Activated CD8-positive, alpha-beta T cell treated with anti-CD3 and anti-CD28 coated beads, Interleukin-2, amount 10 ng/mL, durations not matched to agents 7 days and 5 days (primary cell): ENCODE results near the gene B3GAT2. TPM values are rescaled to one million over a fixed set of nuclear protein-coding genes. Genes with fewer than 3 reads are reported as not detected.

Experiments
- ATAC-seq: fragments of 150-1000 bp; cut with Tn5 transposase; one replicate; pipeline ENCODE4 v1.10.0; 2021; ENCODE audit warnings: moderate library complexity
- CTCF ChIA-PET: fragments of 350-600 bp; sonication (Branson Sonifier 250); formaldehyde crosslinking; loops from one replicate; lab custom pipeline; 2021; ENCODE audit warnings: antibody characterized with exemption; lab: Charles Lee
- POLR2A ChIA-PET: fragments of 350-600 bp; sonication (Branson Sonifier 250); formaldehyde crosslinking; loops from one replicate; lab custom pipeline; 2021; ENCODE audit warnings: antibody characterized with exemption; lab: Charles Lee
- DNase-seq: peaks from one replicate; pipeline ENCODE4 v3.0.0-alpha.2; 2020
- H3K27ac Mint-ChIP-seq: one replicate; pipeline ENCODE4 v1.8.0; 2021; ENCODE audit warnings: mild to moderate bottlenecking, mixed read lengths
- H3K27me3 Mint-ChIP-seq: one replicate; pipeline ENCODE4 v1.8.0; 2021; ENCODE audit warnings: low read depth, mixed read lengths
- H3K36me3 Mint-ChIP-seq: one replicate; pipeline ENCODE4 v1.8.0; 2021; ENCODE audit warnings: low read depth, mixed read lengths
- H3K4me1 Mint-ChIP-seq: one replicate; pipeline ENCODE4 v1.8.0; 2021; ENCODE audit warnings: low read depth, mixed read lengths
- H3K4me3 Mint-ChIP-seq: one replicate; pipeline ENCODE4 v1.8.0; 2021; ENCODE audit warnings: mild to moderate bottlenecking, mixed read lengths
- H3K9me3 Mint-ChIP-seq: one replicate; pipeline ENCODE4 v1.8.0; 2022; ENCODE audit warnings: mixed read lengths; ENCODE audit not compliant: insufficient read depth
- total RNA-seq, 2 experiments: library from RNA; stranded (reverse); gene quantifications; one replicate each; pipeline ENCODE4 v1.2.3, GENCODE V29; 2021

The B3GAT2 gene, protein sequence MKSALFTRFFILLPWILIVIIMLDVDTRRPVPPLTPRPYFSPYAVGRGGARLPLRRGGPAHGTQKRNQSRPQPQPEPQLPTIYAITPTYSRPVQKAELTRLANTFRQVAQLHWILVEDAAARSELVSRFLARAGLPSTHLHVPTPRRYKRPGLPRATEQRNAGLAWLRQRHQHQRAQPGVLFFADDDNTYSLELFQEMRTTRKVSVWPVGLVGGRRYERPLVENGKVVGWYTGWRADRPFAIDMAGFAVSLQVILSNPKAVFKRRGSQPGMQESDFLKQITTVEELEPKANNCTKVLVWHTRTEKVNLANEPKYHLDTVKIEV
- under 1 TPM in 1 of 2 experiments, not detected in 1; 0.05 TPM for total RNA-seq

GRCh38 chr6:70956451-70957283 is at the start of gene B3GAT2:
Gene B3GAT2, minus strand, starts transcription at chr6:70957060. Its CDS starts 631 bp downstream, at chr6:70956429.
- POLR2A ChIA-PET: no interaction called here
- no peak within 1 kb of the TSS for H3K27ac Mint-ChIP-seq
- H3K4me3 Mint-ChIP-seq: peak within 1 kb of the TSS; percentile 70
- H3K27me3 Mint-ChIP-seq: peaks cover 72% of the 10 kb centered on the region
- ATAC-seq (peak; percentile 16), DNase-seq (no peak)
- CTCF ChIA-PET: interaction anchor here (0.9 to 2.6 kb wide), 17 partner anchors 10 to 736 kb away, joined by 3 to 32 read pairs (median 4); no protein-coding TSS in a partner anchor
- peaks cover 15% of the 10 kb centered on the region for H3K4me1 Mint-ChIP-seq
- H3K36me3 Mint-ChIP-seq: no peaks in the 10 kb centered on the region
- H3K9me3 Mint-ChIP-seq: no peaks in the 10 kb centered on the region

DNA sequence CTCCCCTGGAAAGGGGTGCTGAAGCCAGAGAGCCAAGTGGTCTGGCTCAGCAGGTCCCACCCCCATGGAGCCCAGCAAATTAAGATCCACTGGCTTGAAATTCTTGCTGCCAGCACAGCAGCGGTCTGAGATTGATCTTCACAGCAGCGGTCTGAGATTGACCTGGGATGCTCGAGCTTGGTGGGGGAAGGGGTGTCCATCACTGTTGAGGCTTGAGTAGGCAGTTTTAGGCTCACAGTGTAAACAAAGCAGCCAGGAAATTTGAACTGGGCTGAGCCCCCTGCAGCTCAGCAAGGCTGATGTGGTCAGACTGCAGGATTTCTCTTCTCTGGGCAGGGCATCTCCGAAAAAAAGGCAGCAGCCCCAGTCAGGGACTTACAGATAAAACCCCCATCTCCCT is 41.3 kb upstream of the B3GAT2 start:
- Mint-ChIP-seq H3K36me3 (no peaks in the 10 kb centered on the region), H3K27me3 (peaks cover 4% of the 10 kb centered on the region), H3K27ac (no peak overlapping the region), H3K4me1 (no peaks in the 10 kb centered on the region), H3K9me3 (no peaks in the 10 kb centered on the region), H3K4me3 (no peak overlapping the region)
- ChIA-PET POLR2A (no interaction called here), CTCF (no interaction called here)
- ATAC-seq (no peak), DNase-seq (no peak)

DNA sequence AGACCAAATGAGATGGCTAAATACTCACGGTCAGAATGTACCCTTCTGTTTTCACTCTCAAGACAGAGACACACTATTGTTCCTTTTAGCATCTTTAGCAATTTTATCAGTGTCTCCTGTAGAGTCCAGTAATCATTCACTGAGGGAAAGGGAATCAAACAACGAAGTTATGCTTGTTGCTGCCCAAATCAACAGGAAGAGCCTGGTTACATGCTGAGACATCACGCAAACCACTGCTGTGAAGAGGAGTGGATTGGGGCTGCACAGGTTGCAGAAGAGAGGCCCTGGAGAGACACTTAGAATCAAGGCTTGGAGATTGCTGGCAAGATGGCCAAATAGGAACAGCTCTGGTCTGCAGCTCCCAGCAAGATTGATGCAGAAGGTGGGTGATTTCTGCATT is 40.5 kb upstream of the B3GAT2 start:
- no peak overlapping the region for H3K4me3 Mint-ChIP-seq
- no peak overlapping the region for H3K27ac Mint-ChIP-seq
- H3K4me1 Mint-ChIP-seq: no peaks in the 10 kb centered on the region
- no peaks in the 10 kb centered on the region for H3K36me3 Mint-ChIP-seq
- POLR2A ChIA-PET: no interaction called here
- CTCF ChIA-PET: no interaction called here
- DNase-seq (no peak), ATAC-seq (no peak)
- peaks cover 4% of the 10 kb centered on the region for H3K27me3 Mint-ChIP-seq
- no peaks in the 10 kb centered on the region for H3K9me3 Mint-ChIP-seq

- CTCF ChIA-PET: interaction anchor here (0.5 kb wide), 1 partner anchor 123 kb away, joined by 3 read pairs; no protein-coding TSS in a partner anchor
- ATAC-seq: no peak
- Mint-ChIP-seq H3K27ac (no peak overlapping the region), H3K4me3 (no peak overlapping the region), H3K9me3 (no peaks in the 10 kb centered on the region), H3K27me3 (peaks cover 4% of the 10 kb centered on the region), H3K36me3 (no peaks in the 10 kb centered on the region), H3K4me1 (no peaks in the 10 kb centered on the region)
- POLR2A ChIA-PET: no interaction called here
- no peak for DNase-seq
Observed at GRCh38 chr6:70996106-70996505, 39.2 kb upstream of the B3GAT2 start.

GRCh38 chr6:70995411-70995810 is 38.6 kb upstream of the B3GAT2 start:
- ATAC-seq (no peak), DNase-seq (no peak)
- Mint-ChIP-seq H3K36me3 (no peaks in the 10 kb centered on the region), H3K27ac (no peak overlapping the region), H3K4me1 (no peaks in the 10 kb centered on the region), H3K9me3 (no peaks in the 10 kb centered on the region), H3K27me3 (peaks cover 4% of the 10 kb centered on the region), H3K4me3 (no peak overlapping the region)
- ChIA-PET POLR2A (no interaction called here), CTCF (interaction anchor here (0.5 kb wide), 1 partner anchor 122 kb away, joined by 3 read pairs; no protein-coding TSS in a partner anchor)

GRCh38 chr6:70991253-70991652 is 34.4 kb upstream of the B3GAT2 start:
- peaks cover 7% of the 10 kb centered on the region for H3K27me3 Mint-ChIP-seq
- DNase-seq: no peak
- CTCF ChIA-PET: no interaction called here

DNA sequence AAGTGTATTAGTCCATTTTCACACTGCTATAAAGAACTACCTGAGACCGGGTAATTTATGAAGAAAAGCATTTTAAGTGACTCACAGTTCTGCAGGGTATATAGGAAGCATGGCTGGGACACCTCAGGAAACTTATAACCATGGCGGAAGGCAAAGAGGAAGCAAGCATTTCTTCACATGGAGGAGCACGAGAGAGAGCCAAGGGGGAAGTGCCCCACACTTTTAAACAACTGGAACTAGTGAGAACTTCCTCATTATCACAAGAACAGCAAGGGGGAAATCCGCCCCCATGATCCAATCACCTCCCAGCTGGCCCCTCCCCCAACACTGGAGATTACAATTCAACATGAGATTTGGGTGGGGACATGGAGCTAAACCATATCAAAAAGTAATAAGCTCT is 28.3 kb upstream of the B3GAT2 start:
- H3K4me1 Mint-ChIP-seq: no peaks in the 10 kb centered on the region
- no peak for DNase-seq
- no peak overlapping the region for H3K27ac Mint-ChIP-seq
- no peaks in the 10 kb centered on the region for H3K36me3 Mint-ChIP-seq
- ChIA-PET POLR2A (no interaction called here), CTCF (no interaction called here)
- ATAC-seq: no peak
- H3K4me3 Mint-ChIP-seq: no peak overlapping the region
- H3K27me3 Mint-ChIP-seq: peaks cover 5% of the 10 kb centered on the region
- H3K9me3 Mint-ChIP-seq: no peaks in the 10 kb centered on the region

More at GRCh38 chr6:70991253-70991652, 34.4 kb upstream of the B3GAT2 start:
- H3K27ac Mint-ChIP-seq: no peak overlapping the region
- ATAC-seq: no peak
- H3K4me1 Mint-ChIP-seq: no peaks in the 10 kb centered on the region
- no peaks in the 10 kb centered on the region for H3K36me3 Mint-ChIP-seq
- H3K4me3 Mint-ChIP-seq: no peak overlapping the region
- POLR2A ChIA-PET: no interaction called here
- no peaks in the 10 kb centered on the region for H3K9me3 Mint-ChIP-seq

DNA sequence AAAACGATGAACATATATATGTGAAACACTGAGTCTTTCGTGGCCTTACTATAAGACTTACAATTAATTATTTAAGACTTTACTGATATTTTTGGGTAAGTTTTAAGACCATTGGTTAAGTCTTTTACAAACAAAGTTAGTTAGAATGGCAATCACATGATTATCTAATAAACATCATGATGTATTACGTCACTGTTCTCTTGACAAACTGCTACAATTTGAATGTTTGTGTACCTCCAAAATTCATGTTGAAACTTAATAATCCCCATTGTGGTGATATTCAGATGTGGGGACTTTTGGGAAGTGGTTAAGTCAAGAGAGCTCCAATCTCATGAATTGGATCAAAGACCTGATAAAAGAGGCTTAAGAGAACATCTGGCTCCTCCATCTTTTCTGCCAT is 25.9 kb upstream of the B3GAT2 start:
- H3K9me3 Mint-ChIP-seq: no peaks in the 10 kb centered on the region
- POLR2A ChIA-PET: no interaction called here
- CTCF ChIA-PET: no interaction called here
- ATAC-seq (no peak), DNase-seq (no peak)
- H3K36me3 Mint-ChIP-seq: no peaks in the 10 kb centered on the region
- peaks cover 2% of the 10 kb centered on the region for H3K27me3 Mint-ChIP-seq
- H3K4me3 Mint-ChIP-seq: no peak overlapping the region
- no peaks in the 10 kb centered on the region for H3K4me1 Mint-ChIP-seq
- no peak overlapping the region for H3K27ac Mint-ChIP-seq

DNA sequence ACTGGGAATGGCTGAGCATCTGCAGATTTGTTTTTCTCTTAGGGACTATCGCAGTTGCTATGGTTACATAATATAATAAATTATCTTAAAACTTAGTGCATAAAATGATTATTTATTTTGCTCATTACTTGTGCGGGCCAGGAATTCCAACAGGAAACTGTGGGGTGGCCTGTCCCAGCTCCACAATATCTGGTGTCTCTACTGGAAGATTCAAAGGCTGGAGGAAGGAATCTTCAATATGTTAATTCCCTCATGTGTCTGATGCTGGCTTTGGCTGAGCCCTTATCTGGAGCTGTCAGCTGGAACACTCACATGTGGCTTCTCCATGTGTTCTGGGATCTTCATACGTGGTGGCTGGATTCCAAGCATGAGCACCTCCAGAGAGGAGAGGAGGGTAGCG is 23.9 kb upstream of the B3GAT2 start:
- Mint-ChIP-seq H3K27me3 (peaks cover 2% of the 10 kb centered on the region), H3K4me1 (no peaks in the 10 kb centered on the region), H3K27ac (no peak overlapping the region), H3K4me3 (no peak overlapping the region), H3K36me3 (no peaks in the 10 kb centered on the region), H3K9me3 (no peaks in the 10 kb centered on the region)
- ATAC-seq (no peak), DNase-seq (no peak)
- ChIA-PET POLR2A (no interaction called here), CTCF (no interaction called here)

DNA sequence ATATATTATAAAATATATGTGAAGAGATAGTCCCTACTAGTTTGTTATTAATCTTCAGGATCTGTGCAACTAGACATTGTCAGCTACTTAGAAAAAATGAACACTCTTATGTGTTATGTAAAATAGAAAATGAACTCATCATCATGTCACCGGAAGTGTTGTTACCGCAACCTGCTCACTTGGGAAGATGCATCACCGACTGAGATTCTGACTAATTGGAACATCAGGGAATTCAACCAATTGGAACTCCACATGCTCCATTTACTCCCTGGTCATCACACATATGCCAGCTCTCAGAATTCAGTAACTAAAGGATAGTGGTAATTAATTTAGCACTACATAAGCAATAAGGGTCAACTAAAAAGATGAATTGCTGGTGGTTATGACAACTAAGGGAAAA is 16.7 kb upstream of the B3GAT2 start:
- ChIA-PET POLR2A (no interaction called here), CTCF (no interaction called here)
- Mint-ChIP-seq H3K27ac (no peak overlapping the region), H3K4me1 (no peaks in the 10 kb centered on the region), H3K27me3 (peaks cover 2% of the 10 kb centered on the region), H3K4me3 (no peak overlapping the region), H3K9me3 (no peaks in the 10 kb centered on the region), H3K36me3 (no peaks in the 10 kb centered on the region)
- no peak for ATAC-seq
- DNase-seq: no peak

GRCh38 chr6:70967049-70967448 is 10.2 kb upstream of the B3GAT2 start:
- DNase-seq: no peak
- Mint-ChIP-seq H3K36me3 (no peaks in the 10 kb centered on the region), H3K27me3 (peaks cover 6% of the 10 kb centered on the region), H3K4me3 (no peak overlapping the region), H3K9me3 (no peaks in the 10 kb centered on the region), H3K27ac (no peak overlapping the region), H3K4me1 (no peaks in the 10 kb centered on the region)
- ATAC-seq: no peak
- ChIA-PET CTCF (interaction anchor here (1.2 kb wide), 1 partner anchor 11 kb away, joined by 3 read pairs; no protein-coding TSS in a partner anchor), POLR2A (interaction anchor here (0.6 kb wide), 1 partner anchor 159 kb away, joined by 4 read pairs; no protein-coding TSS in a partner anchor)

- no peaks in the 10 kb centered on the region for H3K36me3 Mint-ChIP-seq
- H3K27me3 Mint-ChIP-seq: peaks cover 73% of the 10 kb centered on the region
- ChIA-PET POLR2A (no interaction called here), CTCF (interaction anchor here (1.1 to 2.6 kb wide), 3 partner anchors 249 to 272 kb away, joined by 3 to 32 read pairs (median 15); no protein-coding TSS in a partner anchor)
- peaks cover 15% of the 10 kb centered on the region for H3K4me1 Mint-ChIP-seq
- no peak overlapping the region for H3K27ac Mint-ChIP-seq
- ATAC-seq (no peak), DNase-seq (no peak)
- H3K4me3 Mint-ChIP-seq: no peak overlapping the region
- no peaks in the 10 kb centered on the region for H3K9me3 Mint-ChIP-seq
Observed at GRCh38 chr6:70957284-70957617, 391 bp upstream of the B3GAT2 start.
